Measurements from ENCODE around the gene KIAA1549.
"Not testable (repeated sequence)": the region's sequence is repeated elsewhere in the genome, so short reads cannot be mapped to it uniquely, and the experiment has no call there.

The KIAA1549 gene

GRCh38 chr7:138798836-138799235 is 182.4 kb downstream of the KIAA1549 start:
- no peak for DNase-seq

- no peak for DNase-seq
Observed at GRCh38 chr7:138797715-138798320, 183.4 kb downstream of the KIAA1549 start, which contains the start of the genes ATP6V0A4 and TMEM213. ATP6V0A4 (minus strand) TSS chr7:138798196; CDS start chr7:138771247, 26,949 bp downstream. TMEM213 (plus strand) TSS chr7:138797994; CDS start chr7:138798105, 111 bp downstream.

GRCh38 chr7:138797046-138797445 is 184.1 kb downstream of the KIAA1549 start:
- not testable (repeated sequence) for DNase-seq

- DNase-seq, result no peak
Observed at GRCh38 chr7:138796038-138796615, 185.1 kb downstream of the KIAA1549 start.

- no peak for DNase-seq
Observed at GRCh38 chr7:138785587-138786437, 195.4 kb downstream of the KIAA1549 start.

- no peak for DNase-seq
Observed at GRCh38 chr7:138784692-138785091, 196.5 kb downstream of the KIAA1549 start.

All from hematopoietic multipotent progenitor cell treated with erythropoietin and hydrocortisone succinate and interleukin-3 and kit ligand, for 4 days (in vitro differentiated cells).